Measurements from ENCODE around the gene ARSJ. TPM values are rescaled to one million over a fixed set of nuclear protein-coding genes. Genes with fewer than 3 reads are reported as not detected.

Gene ARSJ
- total RNA-seq, 2 donors from 2014 or later = 15.0 to 25.0 TPM

DNA sequence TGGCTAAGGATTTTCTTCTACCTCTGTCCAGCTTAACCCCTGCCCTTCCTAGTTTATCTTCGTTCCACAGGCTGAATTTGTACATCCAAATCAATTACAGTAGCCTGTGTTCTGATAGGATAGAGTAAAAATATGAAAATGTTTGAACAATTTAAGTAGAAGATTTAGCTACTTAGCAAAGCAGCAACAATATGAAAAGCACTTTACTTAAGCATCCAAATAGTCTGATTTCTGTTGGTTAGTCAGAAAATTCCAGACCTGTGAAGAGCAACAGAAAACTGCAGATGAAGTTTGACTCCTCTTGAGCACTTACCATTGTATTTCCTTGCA, 2.0 kb downstream of the ARSJ start:
- H3K27ac ChIP-seq = peak overlapping the region in 1 of 2 donors; percentile 93
- TF ChIP-seq, protein P1, sequence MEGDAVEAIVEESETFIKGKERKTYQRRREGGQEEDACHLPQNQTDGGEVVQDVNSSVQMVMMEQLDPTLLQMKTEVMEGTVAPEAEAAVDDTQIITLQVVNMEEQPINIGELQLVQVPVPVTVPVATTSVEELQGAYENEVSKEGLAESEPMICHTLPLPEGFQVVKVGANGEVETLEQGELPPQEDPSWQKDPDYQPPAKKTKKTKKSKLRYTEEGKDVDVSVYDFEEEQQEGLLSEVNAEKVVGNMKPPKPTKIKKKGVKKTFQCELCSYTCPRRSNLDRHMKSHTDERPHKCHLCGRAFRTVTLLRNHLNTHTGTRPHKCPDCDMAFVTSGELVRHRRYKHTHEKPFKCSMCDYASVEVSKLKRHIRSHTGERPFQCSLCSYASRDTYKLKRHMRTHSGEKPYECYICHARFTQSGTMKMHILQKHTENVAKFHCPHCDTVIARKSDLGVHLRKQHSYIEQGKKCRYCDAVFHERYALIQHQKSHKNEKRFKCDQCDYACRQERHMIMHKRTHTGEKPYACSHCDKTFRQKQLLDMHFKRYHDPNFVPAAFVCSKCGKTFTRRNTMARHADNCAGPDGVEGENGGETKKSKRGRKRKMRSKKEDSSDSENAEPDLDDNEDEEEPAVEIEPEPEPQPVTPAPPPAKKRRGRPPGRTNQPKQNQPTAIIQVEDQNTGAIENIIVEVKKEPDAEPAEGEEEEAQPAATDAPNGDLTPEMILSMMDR (IDR thresholded peaks at IDR 0.05) = no peak
- H3K27me3 ChIP-seq (replicated peaks; ENCODE audit: insufficient read depth) = no peaks in the 10 kb centered on the region
- no peaks in the 10 kb centered on the region for H3K9me3 ChIP-seq
- H3K4me1 ChIP-seq (ENCODE audit: control insufficient read depth in 1 of 2, low read depth in 2 of 2) = peaks cover 0 to 18% of the 10 kb centered on the region in 2 donors
- no peak for ATAC-seq (ENCODE audit: insufficient number of reproducible peaks, low FRiP score, low read depth)
- DNase-seq (ENCODE audit: low spot score) = no peak
- peak overlapping the region; percentile 92 for H3K4me3 ChIP-seq
- no peaks in the 10 kb centered on the region for H3K36me3 ChIP-seq

DNA sequence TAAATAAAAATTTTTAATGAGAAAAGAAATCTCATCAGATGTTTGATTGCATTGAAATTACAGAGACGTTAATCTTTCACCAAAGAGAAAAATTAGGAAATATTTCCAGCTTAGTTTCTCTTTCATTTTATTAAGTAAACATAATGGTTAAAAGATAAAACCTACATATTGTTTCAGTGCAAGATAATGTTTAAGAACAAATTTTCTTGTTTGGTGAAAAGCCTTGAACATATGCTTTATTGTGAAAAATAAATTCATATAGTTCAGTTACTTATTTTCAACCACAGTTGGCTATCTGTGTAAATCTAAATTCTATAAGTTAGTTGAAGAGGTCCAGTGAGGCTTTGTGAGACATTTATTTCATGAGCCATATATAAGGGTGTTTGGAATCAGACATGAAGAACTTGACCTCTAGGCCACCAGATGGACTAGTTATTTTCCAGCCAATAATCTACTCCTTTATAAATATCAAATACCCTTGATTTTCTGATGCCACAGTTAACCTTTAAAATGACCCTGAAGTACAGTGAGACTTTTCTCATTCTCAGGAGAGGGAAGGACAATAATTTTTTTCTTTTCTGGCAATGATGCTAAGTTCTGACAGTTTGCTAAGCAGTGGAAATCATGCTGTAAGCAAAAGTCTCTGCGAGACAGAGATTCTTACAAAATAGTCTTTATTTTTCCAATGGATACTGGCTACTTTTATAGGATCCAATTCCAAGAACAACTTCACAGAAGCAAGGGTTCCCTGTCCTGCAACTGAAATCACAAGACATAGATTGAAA, 2.5 kb downstream of the ARSJ start:
- DNase-seq (ENCODE audit: low spot score) (no peak), ATAC-seq (ENCODE audit: insufficient number of reproducible peaks, low FRiP score, low read depth) (no peak)
- Histone ChIP-seq H3K27me3 (replicated peaks; ENCODE audit: insufficient read depth) (no peaks in the 10 kb centered on the region), H3K27ac (peak overlapping the region in 1 of 2 donors; percentile 93), H3K4me3 (peak overlapping the region; percentile 92), H3K9me3 (no peaks in the 10 kb centered on the region), H3K4me1 (ENCODE audit: control insufficient read depth in 1 of 2, low read depth in 2 of 2) (peaks cover 0 to 18% of the 10 kb centered on the region in 2 donors), H3K36me3 (no peaks in the 10 kb centered on the region)
- TF ChIP-seq, protein P1 (IDR thresholded peaks at IDR 0.05) = no peak

DNA sequence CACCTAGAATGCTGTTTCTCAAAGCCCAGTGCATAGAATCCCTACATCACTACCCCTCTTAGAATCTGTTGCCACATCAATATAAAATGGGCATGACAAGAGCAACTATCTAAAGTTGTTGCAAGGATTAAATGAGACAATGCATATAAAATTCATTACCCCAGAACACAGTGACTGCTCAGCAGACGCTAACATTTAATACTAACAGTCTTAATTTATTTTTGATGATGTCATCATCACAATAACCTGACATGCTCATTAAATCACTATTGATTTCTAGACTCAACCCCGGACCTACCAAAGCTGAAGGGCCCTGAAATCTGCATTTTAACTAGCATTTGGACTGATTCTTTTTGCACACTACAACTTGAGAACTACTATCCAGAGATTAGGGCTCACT, 3.9 kb downstream of the ARSJ start:
- H3K4me3 ChIP-seq = peak overlapping the region; percentile 92
- TF ChIP-seq, protein P1 (IDR thresholded peaks at IDR 0.05) = no peak
- ATAC-seq (ENCODE audit: insufficient number of reproducible peaks, low FRiP score, low read depth) (no peak), DNase-seq (ENCODE audit: low spot score) (no peak)
- no peaks in the 10 kb centered on the region for H3K27me3 ChIP-seq (replicated peaks; ENCODE audit: insufficient read depth)
- peak overlapping the region; percentile 0 to 13 for H3K27ac ChIP-seq
- peaks cover 0 to 16% of the 10 kb centered on the region in 2 donors for H3K4me1 ChIP-seq (ENCODE audit: control insufficient read depth in 1 of 2, low read depth in 2 of 2)
- no peaks in the 10 kb centered on the region for H3K36me3 ChIP-seq
- no peaks in the 10 kb centered on the region for H3K9me3 ChIP-seq

DNA sequence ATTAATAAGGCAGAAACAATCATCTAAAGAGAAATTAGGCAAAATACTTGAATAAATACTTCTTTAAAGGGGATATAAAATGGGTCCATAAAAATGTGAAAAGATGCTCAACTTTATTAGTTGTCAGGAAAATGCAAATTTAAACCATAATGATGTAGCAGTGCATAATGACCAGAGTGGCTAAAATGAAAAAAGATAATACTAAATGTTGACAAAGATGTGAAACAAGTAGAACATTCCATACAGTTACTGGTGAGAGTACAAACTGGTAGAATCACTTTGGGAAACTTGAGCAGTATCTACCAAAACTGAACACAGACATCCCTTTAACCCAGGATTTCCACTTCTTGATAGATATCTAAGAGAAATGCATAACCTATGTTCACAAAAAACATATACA, 5.0 kb downstream of the ARSJ start:
- no peak overlapping the region for H3K27ac ChIP-seq
- no peaks in the 10 kb centered on the region for H3K36me3 ChIP-seq
- peak overlapping the region; percentile 92 for H3K4me3 ChIP-seq
- no peaks in the 10 kb centered on the region for H3K9me3 ChIP-seq
- TF ChIP-seq, protein P1 (IDR thresholded peaks at IDR 0.05) = no peak
- DNase-seq (ENCODE audit: low spot score) (no peak), ATAC-seq (ENCODE audit: insufficient number of reproducible peaks, low FRiP score, low read depth) (no peak)
- no peaks in the 10 kb centered on the region for H3K27me3 ChIP-seq (replicated peaks; ENCODE audit: insufficient read depth)
- peaks cover 7 to 20% of the 10 kb centered on the region in 2 donors for H3K4me1 ChIP-seq (ENCODE audit: control insufficient read depth in 1 of 2, low read depth in 2 of 2)

DNA sequence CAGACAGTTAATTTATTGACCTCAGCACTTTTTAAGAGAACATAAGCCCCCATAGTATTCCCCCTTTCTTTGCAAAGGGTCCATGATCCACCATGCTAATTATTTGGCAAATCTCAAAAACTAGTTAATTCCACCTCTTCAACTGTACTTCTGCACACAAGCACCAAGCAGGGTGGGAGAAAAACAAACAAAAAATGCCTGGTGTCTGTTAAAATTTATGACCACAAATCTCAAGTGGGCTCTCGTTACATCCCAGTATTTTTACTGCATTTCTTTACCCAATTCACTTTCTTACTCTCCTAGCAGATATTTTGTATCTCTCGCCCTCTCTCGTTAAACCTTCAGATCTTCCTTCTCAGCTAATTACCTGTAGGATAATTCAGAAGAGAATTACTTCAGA, 6.1 kb downstream of the ARSJ start:
- ATAC-seq (ENCODE audit: insufficient number of reproducible peaks, low FRiP score, low read depth) = no peak
- Histone ChIP-seq H3K4me3 (no peak overlapping the region), H3K36me3 (no peaks in the 10 kb centered on the region), H3K9me3 (no peaks in the 10 kb centered on the region), H3K27ac (no peak overlapping the region), H3K27me3 (replicated peaks; ENCODE audit: insufficient read depth) (no peaks in the 10 kb centered on the region), H3K4me1 (ENCODE audit: control insufficient read depth in 1 of 2, low read depth in 2 of 2) (peaks cover 14 to 28% of the 10 kb centered on the region in 2 donors)
- TF ChIP-seq, protein P1 (IDR thresholded peaks at IDR 0.05) = no peak
- no peak for DNase-seq (ENCODE audit: low spot score)
